SK-N-SH treated with all-trans-retinoic acid at 6 μM for 48 hours (cell line): ENCODE results near the gene C10orf88.

Experiments
- ARNTL ChIP-seq: fragments of 450-650 bp; formaldehyde crosslinking; IDR thresholded peaks from 2 replicates; pipeline ENCODE4 v1.5.0; 2020; ENCODE audit warnings: low read depth, mild to moderate bottlenecking, moderate library complexity, borderline replicate concordance
- CREB5 ChIP-seq: fragments of 250-450 bp; sonication (Bioruptor Pico); IDR thresholded peaks from 2 replicates; pipeline ENCODE4 v1.5.1; 2020; ENCODE audit warnings: low read depth, mild to moderate bottlenecking, moderate library complexity
- ESRRG ChIP-seq: fragments of 250-450 bp; sonication (Bioruptor Pico); IDR thresholded peaks from 2 replicates; pipeline ENCODE4 v1.6.1; 2021; ENCODE audit warnings: mild to moderate bottlenecking
- GLIS3 ChIP-seq: fragments of 250-450 bp; sonication (Bioruptor Pico); IDR thresholded peaks from 2 replicates; pipeline ENCODE4 v1.5.0; 2020; ENCODE audit warnings: mild to moderate bottlenecking, moderate library complexity
- ISL1 ChIP-seq: fragments of 250-450 bp; sonication (Bioruptor Pico); IDR thresholded peaks from 2 replicates; pipeline ENCODE4 v2.1.2; 2022; ENCODE audit warnings: mild to moderate bottlenecking, moderate library complexity
- OSR1 ChIP-seq: fragments of 250-450 bp; sonication (Bioruptor Pico); IDR thresholded peaks from 2 replicates; pipeline ENCODE4 v1.8.0; 2022; ENCODE audit warnings: moderate library complexity, mild to moderate bottlenecking, inconsistent platforms
- RARB ChIP-seq: fragments of 250-450 bp; sonication (Bioruptor Pico); IDR thresholded peaks from 2 replicates; pipeline ENCODE4 v1.8.0; 2021; ENCODE audit warnings: mild to moderate bottlenecking, moderate library complexity
- SNAI2 ChIP-seq: fragments of 250-450 bp; sonication (Bioruptor Pico); IDR thresholded peaks from 2 replicates; pipeline ENCODE4 v1.5.0; 2020; ENCODE audit warnings: mild to moderate bottlenecking, moderate library complexity
- TCF4 ChIP-seq: fragments of 250-450 bp; sonication (Bioruptor Pico); IDR thresholded peaks from 2 replicates; pipeline ENCODE4 v1.8.0; 2021; ENCODE audit warnings: mild to moderate bottlenecking, moderate library complexity, borderline replicate concordance
- TOX ChIP-seq: fragments of 250-450 bp; sonication (Bioruptor Pico); IDR thresholded peaks from 2 replicates; pipeline ENCODE4 v1.8.0; 2021; ENCODE audit warnings: mild to moderate bottlenecking, moderate library complexity, borderline replicate concordance
- ZFP30 ChIP-seq: fragments of 450-650 bp; formaldehyde crosslinking; IDR thresholded peaks from 2 replicates; pipeline ENCODE4 v1.5.0; 2022; ENCODE audit warnings: mild to moderate bottlenecking, moderate library complexity
- ZNF565 ChIP-seq: fragments of 450-650 bp; formaldehyde crosslinking; conservative IDR thresholded peaks from 2 replicates; pipeline ENCODE4 v1.5.0; 2020; ENCODE audit warnings: low read depth, mild to moderate bottlenecking, moderate library complexity
- TF ChIP-seq, protein P1 (sequence below): fragments of 250-450 bp; sonication (Bioruptor Pico); IDR thresholded peaks from 2 replicates; pipeline ENCODE4 v1.5.0; 2020; ENCODE audit warnings: mild to moderate bottlenecking, moderate library complexity

DNA sequence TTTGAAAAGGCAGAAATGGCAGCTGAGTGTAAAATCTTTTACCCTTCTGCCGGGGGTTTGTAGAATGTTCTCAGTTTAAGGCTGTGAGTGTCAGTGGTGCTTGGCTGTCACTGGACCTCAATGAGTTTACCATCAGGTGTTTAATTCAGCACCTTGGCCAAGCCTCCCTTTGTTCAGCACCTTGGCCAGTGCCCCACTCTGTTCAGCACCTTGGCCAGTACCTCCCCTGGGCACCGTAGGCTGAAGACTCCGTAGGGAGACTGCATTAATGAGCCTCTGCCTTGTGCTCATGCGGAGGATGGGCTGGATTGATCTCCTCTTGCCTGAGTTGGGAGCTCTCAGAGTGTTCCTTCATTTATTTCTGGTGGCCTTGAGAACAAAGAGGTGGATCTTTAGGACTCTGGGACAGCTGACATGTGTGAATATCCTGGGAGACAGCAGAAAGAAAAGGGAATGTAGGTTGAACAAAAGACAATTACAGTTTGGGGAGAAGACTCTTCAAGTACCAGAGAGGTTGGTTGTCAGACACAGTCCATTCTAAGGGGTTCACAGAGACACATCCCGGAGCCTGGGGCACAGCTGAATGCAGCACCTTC lies 42.0 kb downstream of the C10orf88 start:
- TF ChIP-seq CREB5 (CRISPR knock-in tag) (0 out of 2 replicates have a peak, but pooled peaks have one; percentile 33), RARB (CRISPR knock-in tag) (peak; percentile 77; the same call in 1 of the 2 replicates), GLIS3 (CRISPR knock-in tag) (peak; percentile 40; the same call in 1 of the 2 replicates), ESRRG (CRISPR knock-in tag) (no peak), ARNTL (CRISPR knock-in tag) (no peak), SNAI2 (CRISPR knock-in tag) (peak; percentile 99), TCF4 (CRISPR knock-in tag) (no peak), ISL1 (peak; percentile 70), ZNF565 (CRISPR knock-in tag) (peak; percentile 82; the same call in 1 of the 2 replicates), OSR1 (CRISPR knock-in tag) (0 out of 2 replicates have a peak, but pooled peaks have one; percentile 66), ZFP30 (CRISPR knock-in tag) (peak; percentile 60; the same call in 1 of the 2 replicates), TOX (CRISPR knock-in tag) (peak; percentile 75; the same call in 1 of the 2 replicates)
- TF ChIP-seq, protein P1, sequence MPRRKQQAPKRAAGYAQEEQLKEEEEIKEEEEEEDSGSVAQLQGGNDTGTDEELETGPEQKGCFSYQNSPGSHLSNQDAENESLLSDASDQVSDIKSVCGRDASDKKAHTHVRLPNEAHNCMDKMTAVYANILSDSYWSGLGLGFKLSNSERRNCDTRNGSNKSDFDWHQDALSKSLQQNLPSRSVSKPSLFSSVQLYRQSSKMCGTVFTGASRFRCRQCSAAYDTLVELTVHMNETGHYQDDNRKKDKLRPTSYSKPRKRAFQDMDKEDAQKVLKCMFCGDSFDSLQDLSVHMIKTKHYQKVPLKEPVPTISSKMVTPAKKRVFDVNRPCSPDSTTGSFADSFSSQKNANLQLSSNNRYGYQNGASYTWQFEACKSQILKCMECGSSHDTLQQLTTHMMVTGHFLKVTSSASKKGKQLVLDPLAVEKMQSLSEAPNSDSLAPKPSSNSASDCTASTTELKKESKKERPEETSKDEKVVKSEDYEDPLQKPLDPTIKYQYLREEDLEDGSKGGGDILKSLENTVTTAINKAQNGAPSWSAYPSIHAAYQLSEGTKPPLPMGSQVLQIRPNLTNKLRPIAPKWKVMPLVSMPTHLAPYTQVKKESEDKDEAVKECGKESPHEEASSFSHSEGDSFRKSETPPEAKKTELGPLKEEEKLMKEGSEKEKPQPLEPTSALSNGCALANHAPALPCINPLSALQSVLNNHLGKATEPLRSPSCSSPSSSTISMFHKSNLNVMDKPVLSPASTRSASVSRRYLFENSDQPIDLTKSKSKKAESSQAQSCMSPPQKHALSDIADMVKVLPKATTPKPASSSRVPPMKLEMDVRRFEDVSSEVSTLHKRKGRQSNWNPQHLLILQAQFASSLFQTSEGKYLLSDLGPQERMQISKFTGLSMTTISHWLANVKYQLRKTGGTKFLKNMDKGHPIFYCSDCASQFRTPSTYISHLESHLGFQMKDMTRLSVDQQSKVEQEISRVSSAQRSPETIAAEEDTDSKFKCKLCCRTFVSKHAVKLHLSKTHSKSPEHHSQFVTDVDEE (CRISPR knock-in tag) = peak; percentile 89
